GM12878 (cell line): ENCODE data around the gene AP5Z1. TPM values are rescaled to one million over a fixed set of nuclear protein-coding genes. Genes with fewer than 3 reads are reported as not detected.

Experiments
- ATAC-seq: fragments of 200-7000 bp; cut with Tn5 transposase; 3 replicates; pipeline ENCODE4 v1.9.1; 2020; ENCODE audit warnings: mild to moderate bottlenecking, moderate library complexity
- BruUV-seq: library from RNA; stranded (reverse); fragments of 400-500 nt; replicated peaks from 2 replicates; lab custom pipeline; 2021; lab: Mats Ljungman, UMichigan
- CTCF ChIA-PET: fragments of 300-600 bp; sonication (Branson Sonifier 250); formaldehyde crosslinking; extraction: SDS; loops from one replicate; lab custom pipeline; 2021; ENCODE audit warnings: inconsistent platforms; lab: Yijun Ruan, JAX
- POLR2A ChIA-PET: fragments of 350-600 bp; formaldehyde crosslinking; extraction: SDS; loops from one replicate; lab custom pipeline; 2021; ENCODE audit warnings: inconsistent platforms; lab: Charles Lee
- RAD21 ChIA-PET: fragments of 300-600 bp; sonication (Branson Sonifier 250); formaldehyde crosslinking; loops from one replicate; lab custom pipeline; 2023; ENCODE audit warnings: antibody characterized with exemption; ENCODE audit not compliant: unreplicated experiment; lab: Charles Lee
- SMC1A ChIA-PET: fragments of 300-600 bp; sonication (Branson Sonifier 250); formaldehyde crosslinking; loops from one replicate; lab custom pipeline; 2023; ENCODE audit not compliant: unreplicated experiment, uncharacterized antibody; lab: Charles Lee
- DNase-seq: peaks from one replicate; pipeline ENCODE4 v3.0.0-alpha.2; 2011; ENCODE audit warnings: low read depth, low spot score
- FAIRE-seq: peaks from 3 replicates; lab custom pipeline; 2011; peaks lifted over from hg19 to GRCh38; lab: Jason Lieb, UNC
- H2AFZ ChIP-seq: 2 replicates; pipeline ENCODE4 v1.6.0; 2011; ENCODE audit warnings: low read depth, low read length, control low read depth; ENCODE audit not compliant: control insufficient read depth
- H3K27ac ChIP-seq: 2 replicates; pipeline ENCODE4 v1.5.1; 2011; ENCODE audit warnings: control low read depth; ENCODE audit not compliant: control insufficient read depth, insufficient read depth
- H3K27me3 ChIP-seq, 2 experiments: replicated peaks in 1 of 2; 2 replicates each; pipeline versions ENCODE4 v1.6.0 to v1.6.1; 2011; ENCODE audit warnings: low read length in 1 of 2; ENCODE audit not compliant: control insufficient read depth in 2 of 2, insufficient read depth in 2 of 2
- H3K36me3 ChIP-seq, 2 experiments: 2 replicates each; pipeline ENCODE4 v1.5.1; 2011; ENCODE audit warnings: low read length in 1 of 2; ENCODE audit not compliant: control insufficient read depth in 2 of 2, insufficient read depth in 2 of 2
- H3K4me1 ChIP-seq: 2 replicates; pipeline ENCODE4 v1.6.1; 2011; ENCODE audit warnings: mild to moderate bottlenecking, low read length, moderate library complexity, mixed read lengths; ENCODE audit not compliant: control insufficient read depth, insufficient read depth
- H3K4me2 ChIP-seq: 2 replicates; pipeline ENCODE4 v1.6.0; 2011; ENCODE audit warnings: control low read depth; ENCODE audit not compliant: control insufficient read depth, insufficient read depth
- H3K4me3 ChIP-seq: fragments of 200-600 bp; sonication (generic); 2 replicates; pipeline ENCODE4 v1.5.1; 2016
- H3K79me2 ChIP-seq: 2 replicates; pipeline ENCODE4 v1.6.0; 2011; ENCODE audit warnings: low read length; ENCODE audit not compliant: control insufficient read depth, insufficient read depth
- H3K9ac ChIP-seq: 2 replicates; pipeline ENCODE4 v1.8.0; 2011; ENCODE audit warnings: low read length, control low read depth, mixed read lengths; ENCODE audit not compliant: control insufficient read depth, insufficient read depth
- H3K9me3 ChIP-seq: replicated peaks from 3 replicates; pipeline ENCODE4 v1.5.1; 2011; ENCODE audit warnings: mild to moderate bottlenecking, low read length; ENCODE audit not compliant: control insufficient read depth, insufficient read depth
- H4K20me1 ChIP-seq: 2 replicates; pipeline ENCODE4 v1.6.0; 2011; ENCODE audit not compliant: control insufficient read depth, insufficient read depth
- CHD1 ChIP-seq: IDR thresholded peaks from 2 replicates; pipeline ENCODE4 v1.6.1; 2012; ENCODE audit warnings: low read depth, low read length, improper control_type of control experiment
- FOS ChIP-seq: IDR thresholded peaks from 3 replicates; pipeline ENCODE4 v1.6.1; 2011; ENCODE audit warnings: borderline replicate concordance; ENCODE audit not compliant: insufficient read length; ENCODE audit errors: extremely low read depth
- FOXM1 ChIP-seq: IDR thresholded peaks from 2 replicates; pipeline ENCODE4 v1.6.1; 2012; ENCODE audit warnings: low read depth, mild to moderate bottlenecking, inconsistent platforms, low read length, moderate library complexity
- IKZF2 ChIP-seq, 2 experiments: fragments of 450-650 bp; IDR thresholded peaks; 2 replicates each; pipeline ENCODE4 v1.6.1; 2017; ENCODE audit warnings: mild to moderate bottlenecking in 2 of 2, moderate library complexity in 2 of 2
- KAT2A ChIP-seq: conservative IDR thresholded peaks from 2 replicates; pipeline ENCODE4 v1.6.1; 2011; ENCODE audit warnings: low read depth, low read length; ENCODE audit not compliant: control insufficient read depth
- MTA3 ChIP-seq: IDR thresholded peaks from 2 replicates; pipeline ENCODE4 v1.6.1; 2012; ENCODE audit warnings: low read length, inconsistent platforms, borderline replicate concordance
- NFYB ChIP-seq: IDR thresholded peaks from 2 replicates; pipeline ENCODE4 v1.6.1; 2011; ENCODE audit warnings: low read depth, mild to moderate bottlenecking, low read length, improper control_type of control experiment, moderate library complexity; ENCODE audit not compliant: insufficient read depth
- PAX5 ChIP-seq: IDR thresholded peaks from 2 replicates; pipeline ENCODE4 v1.6.1; 2011; ENCODE audit warnings: low read depth, low read length, borderline replicate concordance
- RAD21 ChIP-seq: IDR thresholded peaks from 2 replicates; pipeline ENCODE4 v1.6.1; 2011; ENCODE audit warnings: mild to moderate bottlenecking, low read depth, low read length, moderate library complexity; ENCODE audit not compliant: insufficient read depth
- RUNX3 ChIP-seq: IDR thresholded peaks from 2 replicates; pipeline ENCODE4 v1.6.1; 2012; ENCODE audit warnings: low read length, inconsistent platforms
- SMAD1 ChIP-seq: fragments of 450-650 bp; IDR thresholded peaks from 2 replicates; pipeline ENCODE4 v1.6.1; 2018; ENCODE audit warnings: mild to moderate bottlenecking, low read depth; ENCODE audit not compliant: partially characterized antibody
- SP1 ChIP-seq: IDR thresholded peaks from one replicate; pipeline ENCODE4 v1.6.1; 2011; ENCODE audit warnings: low read depth, low read length
- SPI1 ChIP-seq: IDR thresholded peaks from 2 replicates; pipeline ENCODE4 v1.6.1; 2011; ENCODE audit warnings: low read depth, mild to moderate bottlenecking, low read length, moderate library complexity, borderline replicate concordance; ENCODE audit not compliant: insufficient read depth
- SREBF1 ChIP-seq: IDR thresholded peaks from 2 replicates; pipeline ENCODE4 v1.6.1; 2012; ENCODE audit warnings: mild to moderate bottlenecking, low read length
- TARDBP ChIP-seq: IDR thresholded peaks from 2 replicates; pipeline ENCODE4 v1.6.1; 2016; ENCODE audit warnings: borderline replicate concordance
- TCF3 ChIP-seq: IDR thresholded peaks from 2 replicates; pipeline ENCODE4 v1.6.1; 2012; ENCODE audit warnings: low read depth, mild to moderate bottlenecking, low read length, borderline replicate concordance; ENCODE audit not compliant: insufficient read depth
- TCF7 ChIP-seq: IDR thresholded peaks from 2 replicates; pipeline ENCODE4 v1.6.1; 2014; ENCODE audit warnings: antibody characterized with exemption, borderline replicate concordance
- YBX1 ChIP-seq: fragments of 450-650 bp; IDR thresholded peaks from 2 replicates; pipeline ENCODE4 v1.6.1; 2016; ENCODE audit warnings: antibody characterized with exemption
- ZNF622 ChIP-seq: fragments of 450-650 bp; IDR thresholded peaks from 2 replicates; pipeline ENCODE4 v1.6.1; 2017; ENCODE audit warnings: mild to moderate bottlenecking, inconsistent platforms
- WGBS: methylation state at CpG from one replicate; pipeline ENCODE4 v1.1.6; 2016; ENCODE audit warnings: low lambda C conversion rate; ENCODE audit not compliant: insufficient replicate concordance, insufficient coverage; ENCODE audit errors: missing lambda C conversion rate; 5-methylcytosine and 5-hydroxymethylcytosine counted together
- in situ Hi-C: fragments of 300-500 bp; cut with MboI; formaldehyde crosslinking; loops from 9 replicates; pipeline ENCODE4 v1.14.3; 2018; ENCODE audit warnings: mixed read lengths
- intact Hi-C: fragments of 100-400 bp; cut with micrococcal nuclease; formaldehyde crosslinking; loops from one replicate; pipeline ENCODE4 v1.14.2; 2022; ENCODE audit not compliant: unreplicated experiment
- polyA plus RNA-seq, 11 experiments: library from polyadenylated mRNA; depleted of rRNA in 4 of 11; unstranded in 6 of 11; stranded (reverse) in 5 of 11; fragments of >200 nt; fragmentation: Nextera tagmentation in 4 of 11; fragmentation: Illumina TruSeq in 1 of 11; extraction: Ambion mirVana in 4 of 11; extraction: Trizol in 1 of 11; gene quantifications; 1 replicate in 1 of 11; 2 replicates in 10 of 11; pipeline versions ENCODE4 v1.2.1 to v1.2.3, GENCODE V29; 2011 to 2016; ENCODE audit warnings: inconsistent platforms in 2 of 11, missing spikeins in 2 of 11, low read depth in 1 of 11
- total RNA-seq, 4 experiments: library from RNA; depleted of rRNA in 3 of 4; stranded (reverse); fragments of >200 nt in 3 of 4; fragmentation: Illumina TruSeq in 1 of 4; extraction: Trizol in 1 of 4; gene quantifications; 2 replicates each; pipeline versions ENCODE4 v1.2.1 to v1.2.3, GENCODE V29; 2013 to 2021
- TF ChIP-seq, protein P1 (sequence below): fragments of 450-650 bp; IDR thresholded peaks from 2 replicates; pipeline ENCODE4 v1.6.1; 2017; ENCODE audit warnings: mild to moderate bottlenecking, moderate library complexity

Gene AP5Z1
- total and polyA plus RNA-seq, 10 of the 15 experiments (the other 5 are each of a cell fraction or from before 2014, with no cell fraction given), result 0.37 to 43.4 (median 19.4) TPM

DNA sequence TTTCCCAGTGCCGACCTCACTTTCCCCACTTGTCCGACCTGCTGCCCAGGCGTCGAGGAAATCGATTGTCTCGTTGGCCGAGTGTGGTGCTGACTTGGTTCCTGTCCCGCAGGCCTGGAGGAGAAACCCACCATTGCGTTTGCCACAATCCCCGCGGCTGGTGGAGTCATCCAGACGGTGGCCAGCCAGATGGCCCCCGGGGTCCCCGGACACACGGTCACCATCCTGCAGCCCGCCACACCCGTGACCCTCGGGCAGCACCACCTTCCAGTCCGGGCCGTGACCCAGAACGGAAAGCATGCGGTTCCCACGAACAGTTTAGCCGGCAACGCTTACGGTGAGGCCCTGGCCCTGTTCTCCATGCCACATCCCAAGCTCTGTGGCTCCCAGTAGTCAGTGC, 14.5 kb upstream of the AP5Z1 start (continued):
- TF ChIP-seq, protein P1, sequence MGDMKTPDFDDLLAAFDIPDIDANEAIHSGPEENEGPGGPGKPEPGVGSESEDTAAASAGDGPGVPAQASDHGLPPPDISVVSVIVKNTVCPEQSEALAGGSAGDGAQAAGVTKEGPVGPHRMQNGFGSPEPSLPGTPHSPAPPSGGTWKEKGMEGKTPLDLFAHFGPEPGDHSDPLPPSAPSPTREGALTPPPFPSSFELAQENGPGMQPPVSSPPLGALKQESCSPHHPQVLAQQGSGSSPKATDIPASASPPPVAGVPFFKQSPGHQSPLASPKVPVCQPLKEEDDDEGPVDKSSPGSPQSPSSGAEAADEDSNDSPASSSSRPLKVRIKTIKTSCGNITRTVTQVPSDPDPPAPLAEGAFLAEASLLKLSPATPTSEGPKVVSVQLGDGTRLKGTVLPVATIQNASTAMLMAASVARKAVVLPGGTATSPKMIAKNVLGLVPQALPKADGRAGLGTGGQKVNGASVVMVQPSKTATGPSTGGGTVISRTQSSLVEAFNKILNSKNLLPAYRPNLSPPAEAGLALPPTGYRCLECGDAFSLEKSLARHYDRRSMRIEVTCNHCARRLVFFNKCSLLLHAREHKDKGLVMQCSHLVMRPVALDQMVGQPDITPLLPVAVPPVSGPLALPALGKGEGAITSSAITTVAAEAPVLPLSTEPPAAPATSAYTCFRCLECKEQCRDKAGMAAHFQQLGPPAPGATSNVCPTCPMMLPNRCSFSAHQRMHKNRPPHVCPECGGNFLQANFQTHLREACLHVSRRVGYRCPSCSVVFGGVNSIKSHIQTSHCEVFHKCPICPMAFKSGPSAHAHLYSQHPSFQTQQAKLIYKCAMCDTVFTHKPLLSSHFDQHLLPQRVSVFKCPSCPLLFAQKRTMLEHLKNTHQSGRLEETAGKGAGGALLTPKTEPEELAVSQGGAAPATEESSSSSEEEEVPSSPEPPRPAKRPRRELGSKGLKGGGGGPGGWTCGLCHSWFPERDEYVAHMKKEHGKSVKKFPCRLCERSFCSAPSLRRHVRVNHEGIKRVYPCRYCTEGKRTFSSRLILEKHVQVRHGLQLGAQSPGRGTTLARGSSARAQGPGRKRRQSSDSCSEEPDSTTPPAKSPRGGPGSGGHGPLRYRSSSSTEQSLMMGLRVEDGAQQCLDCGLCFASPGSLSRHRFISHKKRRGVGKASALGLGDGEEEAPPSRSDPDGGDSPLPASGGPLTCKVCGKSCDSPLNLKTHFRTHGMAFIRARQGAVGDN, result no peak
- TF ChIP-seq NFYB (no peak), FOS (no peak), IKZF2 (IDR thresholded peaks at IDR 0.05) (no peak), PAX5 (no peak), TCF3 (no peak)

DNA sequence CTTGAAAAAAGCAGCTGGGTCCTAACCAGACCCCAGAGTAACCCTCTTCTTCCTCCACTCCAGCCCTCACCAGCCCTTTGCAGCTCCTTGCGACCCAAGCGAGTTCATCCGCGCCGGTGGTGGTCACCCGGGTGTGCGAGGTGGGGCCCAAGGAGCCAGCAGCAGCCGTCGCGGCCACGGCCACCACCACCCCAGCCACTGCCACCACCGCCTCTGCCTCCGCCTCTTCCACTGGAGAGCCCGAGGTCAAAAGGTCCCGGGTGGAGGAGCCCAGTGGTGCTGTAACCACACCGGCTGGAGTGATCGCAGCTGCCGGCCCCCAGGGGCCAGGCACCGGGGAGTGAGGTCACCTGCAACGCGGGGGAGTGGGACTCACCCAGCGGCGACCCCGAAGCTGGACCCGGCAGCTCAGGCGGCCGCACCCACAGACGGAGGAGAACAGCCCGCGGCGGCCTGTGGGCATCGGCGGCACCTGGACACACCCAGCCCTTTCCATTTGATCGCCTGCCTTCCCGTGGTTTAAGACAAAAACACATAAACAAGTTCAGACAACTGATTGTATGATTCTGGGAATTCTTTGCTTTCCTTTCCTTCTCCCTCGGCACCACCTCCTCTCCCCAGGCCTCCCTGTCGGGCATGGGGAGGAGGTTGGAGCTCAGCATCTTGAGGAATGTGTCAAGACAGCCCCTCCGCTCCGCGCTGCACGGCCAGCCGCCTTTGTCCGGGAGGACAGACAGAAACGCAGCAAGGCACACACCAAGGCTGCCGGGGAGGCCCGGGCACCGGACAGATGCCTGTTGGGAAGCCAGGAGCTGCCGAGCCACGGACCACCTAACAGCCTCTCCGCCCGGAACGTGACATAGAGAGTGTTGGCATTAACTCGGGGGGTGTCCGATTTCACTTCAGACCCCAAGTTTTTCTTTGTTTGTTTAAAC, 13.0 kb upstream of the AP5Z1 start:
- H3K79me2 ChIP-seq, result no peaks in the 10 kb centered on the region
- no peaks in the 10 kb centered on the region for H3K9me3 ChIP-seq
- ATAC-seq, result no peak
- intact Hi-C loops, result no loop called here
- RAD21 ChIA-PET, result no interaction called here
- CTCF ChIA-PET, result no interaction called here
- H3K27me3 ChIP-seq, result no peaks in the 10 kb centered on the region
- POLR2A ChIA-PET, result no interaction called here
- DNase-seq, result no peak
- SMC1A ChIA-PET, result no interaction called here
- H2AFZ ChIP-seq, result no peak overlapping the region
- in situ Hi-C loops, result no loop called here
- WGBS, result 95% methylated on average over 50 of the region's 54 CpGs
- H3K4me2 ChIP-seq, result no peak overlapping the region
- H3K9ac ChIP-seq, result no peak overlapping the region
- no peaks in the 10 kb centered on the region for H3K4me1 ChIP-seq
- H3K27ac ChIP-seq, result no peak overlapping the region
- H4K20me1 ChIP-seq, result no peaks in the 10 kb centered on the region
- H3K4me3 ChIP-seq, result no peak overlapping the region
- H3K36me3 ChIP-seq, result peaks cover 6 to 20% of the 10 kb centered on the region in 2 experiments; a peak in 3 of 4 replicates
- FAIRE-seq, result no peak
- BruUV-seq, result no TSS peak
- no peak for TF ChIP-seq SREBF1
- no peak for TF ChIP-seq TCF7
- no peak for TF ChIP-seq CHD1
- no peak for TF ChIP-seq KAT2A
- TF ChIP-seq YBX1, result no peak
- no peak for TF ChIP-seq SPI1
- TF ChIP-seq SP1, result no peak
- TF ChIP-seq SMAD1, result no peak
- no peak for TF ChIP-seq MTA3
- TF ChIP-seq RUNX3, result no peak
- no peak for TF ChIP-seq PAX5
- TF ChIP-seq ZNF622, result no peak
- no peak for TF ChIP-seq TARDBP
- no peak for TF ChIP-seq RAD21
- TF ChIP-seq FOXM1, result no peak
